Stomach (tissue), 9 donors: ENCODE data around the gene GPRIN1. TPM values are rescaled to one million over a fixed set of nuclear protein-coding genes. Genes with fewer than 3 reads are reported as not detected.

Source experiments
- DNase-seq, 2 donors: peaks; one replicate each; pipeline versions ENCODE4 v3.0.0 to v3.0.0-alpha.2; 2013 to 2019
- H3K27ac ChIP-seq, 5 donors: fragments of 200-600 bp in 4 of 5; sonication (generic) in 4 of 5; one replicate each; pipeline ENCODE4 v1.5.1; 2013 to 2019; ENCODE audit warnings: mild to moderate bottlenecking in 1 of 5, moderate library complexity in 1 of 5
- H3K27me3 ChIP-seq, 3 donors: fragments of 200-600 bp; sonication (generic); one replicate each; pipeline ENCODE4 v1.5.1; 2017 to 2019; ENCODE audit warnings: mixed run types in 1 of 3
- H3K36me3 ChIP-seq, 4 donors: fragments of 200-600 bp; sonication (generic); 1 replicate in 3 of 4; 2 replicates in 1 of 4; pipeline ENCODE4 v1.5.1; 2016 to 2019
- H3K4me1 ChIP-seq, 4 donors: fragments of 200-600 bp; sonication (generic); one replicate each; pipeline ENCODE4 v1.5.1; 2016 to 2019
- H3K4me3 ChIP-seq, 4 donors: fragments of 200-600 bp; sonication (generic) in 3 of 4; one replicate each; pipeline ENCODE4 v1.5.1; 2016 to 2019; ENCODE audit warnings: mild to moderate bottlenecking in 1 of 4
- H3K9me3 ChIP-seq, 4 donors: fragments of 200-600 bp; sonication (generic); one replicate each; pipeline ENCODE4 v1.5.1; 2016 to 2019
- CTCF ChIP-seq, 7 experiments: fragments of 450-650 bp in 4 of 7; fragments of 200-600 bp in 3 of 7; sonication (generic) in 3 of 7; IDR thresholded peaks; one replicate each; pipeline ENCODE4 v1.5.1; 2016 to 2019; ENCODE audit warnings: antibody characterized with exemption in 7 of 7, control low read depth in 2 of 7, mild to moderate bottlenecking in 1 of 7
- EP300 ChIP-seq: sonication (generic); formaldehyde crosslinking; IDR thresholded peaks from one replicate; pipeline ENCODE4 v1.6.1; 2017; ENCODE audit warnings: antibody characterized with exemption
- POLR2A ChIP-seq, 4 donors: fragments of 450-650 bp; IDR thresholded peaks; one replicate each; pipeline ENCODE4 v1.6.1; 2016; ENCODE audit warnings: antibody characterized with exemption in 4 of 4, control low read depth in 2 of 4, mild to moderate bottlenecking in 1 of 4, moderate library complexity in 1 of 4
- POLR2AphosphoS5 ChIP-seq, 3 donors: sonication (generic); formaldehyde crosslinking; IDR thresholded peaks; one replicate each; pipeline ENCODE4 v1.6.1; 2016; ENCODE audit warnings: antibody characterized with exemption in 3 of 3
- WGBS, 5 donors: extraction: QIAGEN DNeasy Blood & Tissue Kit in 3 of 5; methylation state at CpG; one replicate each; pipeline versions ENCODE4 v1.1.5 to v1.1.7; 2013 to 2018; 5-methylcytosine and 5-hydroxymethylcytosine counted together
- intact Hi-C: fragments of 100-400 bp; cut with DNase I; formaldehyde crosslinking; loops from one replicate; pipeline ENCODE4 v1.15.1; 2023; ENCODE audit warnings: low total_unique reads
- polyA plus RNA-seq, 3 donors: library from polyadenylated mRNA; stranded (reverse); fragments of 200-250 nt; gene quantifications; one replicate each; pipeline ENCODE4 v1.2.3, GENCODE V29; 2013
- small RNA-seq, 4 donors: library from RNA; depleted of rRNA; stranded (forward); fragments of <200 nt; gene quantifications; one replicate each; pipeline ENCODE3, GENCODE V24; 2016
- total RNA-seq, 5 donors: library from RNA; depleted of rRNA; stranded (reverse); fragments of >200 nt; gene quantifications; one replicate each; pipeline versions ENCODE4 v1.1.0 to v1.2.3, GENCODE V29; 2014 to 2016
- donor health status: healthy with polysubstance abuse.
- donor health status: Bipolar disorder and iron deficiency.
- donor health status: healthy.

The GPRIN1 gene
- total and polyA plus RNA-seq, 8 donors = 0.30 to 1.4 (median 0.59) TPM; not detected in 2

GRCh38 chr5:176548967-176549444, 61.0 kb downstream of the GPRIN1 start, which contains the start of gene CDHR2:
CDHR2 (plus strand) TSS chr5:176549342; CDS start chr5:176565353, 16,011 bp downstream.
- intact Hi-C loops = no loop called here
- H3K27ac ChIP-seq = peak within 1 kb of the TSS in 4 of 5 donors; percentile 31 to 71 (median 54)
- H3K4me1 ChIP-seq = peaks cover 10 to 58% (median 17%) of the 10 kb centered on the region in 4 donors
- DNase-seq = peak in 1 of 2 donors; percentile 74
- TF ChIP-seq CTCF (IDR thresholded peaks at IDR 0.05) = no peak
- no peak for TF ChIP-seq POLR2AphosphoS5 (IDR thresholded peaks at IDR 0.05)
- no peak for TF ChIP-seq POLR2A (IDR thresholded peaks at IDR 0.05)
- TF ChIP-seq EP300 = no peak
- peak within 1 kb of the TSS in 1 of 4 donors; percentile 6 for H3K4me3 ChIP-seq
- H3K9me3 ChIP-seq = no peaks in the 10 kb centered on the region
- H3K27me3 ChIP-seq = peaks cover 0 to 29% (median 0%) of the 10 kb centered on the region in 3 donors
- no peaks in the 10 kb centered on the region for H3K36me3 ChIP-seq
- 47 to 66% (median 58%) methylated on average over 10 to 18 of the region's 18 CpGs for WGBS, 5 donors

- peaks cover 12 to 51% (median 21%) of the 10 kb centered on the region in 4 donors for H3K4me1 ChIP-seq
- WGBS, 5 donors = 58 to 72% (median 63%) methylated on average over 8 of the region's 8 CpGs
- peak; percentile 58 to 89 for DNase-seq
- peak overlapping the region in 3 of 5 donors; percentile 48 to 71 (median 66) for H3K27ac ChIP-seq
- H3K27me3 ChIP-seq = peaks cover 0 to 17% (median 0%) of the 10 kb centered on the region in 3 donors
- TF ChIP-seq POLR2AphosphoS5 (IDR thresholded peaks at IDR 0.05) = peak in 2 of 3 donors; percentile 36 to 56
- TF ChIP-seq EP300 = no peak
- no peaks in the 10 kb centered on the region for H3K9me3 ChIP-seq
- H3K36me3 ChIP-seq = no peaks in the 10 kb centered on the region
- intact Hi-C loops = no loop called here
- no peak overlapping the region for H3K4me3 ChIP-seq
These were observed 62.2 kb downstream of the GPRIN1 start for GRCh38 chr5:176547802-176548201.

Small RNAs within 50 kb of the gene (small RNA-seq; reads per million reads assigned to genes)
- 0 reads per million in 4 donors for gene MIR4281
- 0 reads per million in 4 donors for gene RF00019
- 0 reads per million in 4 donors for gene RN7SL684P

Other genes starting within 250 kb of the GPRIN1 start
- gene KIAA1191, start 248.4 kb downstream of the GPRIN1 start, total RNA-seq = 100 to 1,000 TPM in 2 of 5 donors, 10 to 100 TPM in 2, 1 to 10 TPM in 1; 6.1 to 398 (median 83.0) TPM
- 100 to 1,000 TPM in 1 of 3 donors, 10 to 100 TPM in 2; 51.4 to 107 (median 89.2) TPM for gene KIAA1191, start 248.4 kb downstream of the GPRIN1 start, polyA plus RNA-seq
- 1 to 10 TPM; 1.2 to 9.9 (median 3.0) TPM for gene ARL10, start 244.7 kb downstream of the GPRIN1 start, total RNA-seq
- gene ARL10, start 244.7 kb downstream of the GPRIN1 start, polyA plus RNA-seq = 1 to 10 TPM in 2 of 3 donors, under 1 TPM in 1; 0.31 to 3.5 (median 1.4) TPM
- gene NOP16, start 221.6 kb downstream of the GPRIN1 start, total RNA-seq = 10 to 100 TPM in 2 of 5 donors, 1 to 10 TPM in 2, not detected in 1; 4.3 to 55.8 (median 9.2) TPM
- gene NOP16, start 221.6 kb downstream of the GPRIN1 start, polyA plus RNA-seq = 10 to 100 TPM; 30.9 to 55.5 (median 38.0) TPM
- 100 to 1,000 TPM in 4 of 5 donors, 10 to 100 TPM in 1; 47.2 to 233 (median 181) TPM for gene HIGD2A, start 221.4 kb downstream of the GPRIN1 start, total RNA-seq
- 100 to 1,000 TPM; 207 to 248 (median 243) TPM for gene HIGD2A, start 221.4 kb downstream of the GPRIN1 start, polyA plus RNA-seq
- gene CLTB, start 193.6 kb downstream of the GPRIN1 start, total RNA-seq = 100 to 1,000 TPM in 4 of 5 donors, 10 to 100 TPM in 1; 81.9 to 427 (median 179) TPM
- 100 to 1,000 TPM; 171 to 280 (median 274) TPM for gene CLTB, start 193.6 kb downstream of the GPRIN1 start, polyA plus RNA-seq
- gene FAF2, start 161.8 kb downstream of the GPRIN1 start, total RNA-seq = 10 to 100 TPM; 20.6 to 57.2 (median 39.3) TPM
- gene FAF2, start 161.8 kb downstream of the GPRIN1 start, polyA plus RNA-seq = 10 to 100 TPM in 1 of 3 donors, 1 to 10 TPM in 2; 5.7 to 11.9 (median 9.8) TPM
- 100 to 1,000 TPM in 1 of 5 donors, 10 to 100 TPM in 3, 1 to 10 TPM in 1; 6.6 to 176 (median 30.6) TPM for gene RNF44, start 72.8 kb downstream of the GPRIN1 start, total RNA-seq
- gene RNF44, start 72.8 kb downstream of the GPRIN1 start, polyA plus RNA-seq = 10 to 100 TPM; 11.5 to 15.1 (median 13.6) TPM
- gene CDHR2, start 60.8 kb downstream of the GPRIN1 start, total RNA-seq = 10 to 100 TPM in 3 of 5 donors, 1 to 10 TPM in 2; 9.6 to 18.7 (median 13.4) TPM
- gene CDHR2, start 60.8 kb downstream of the GPRIN1 start, polyA plus RNA-seq = 1 to 10 TPM in 1 of 3 donors, under 1 TPM in 2; 0.13 to 1.6 (median 0.76) TPM
- not detected for gene SNCB, start 20.4 kb upstream of the GPRIN1 start, total RNA-seq
- gene SNCB, start 20.4 kb upstream of the GPRIN1 start, polyA plus RNA-seq = not detected
- not detected for gene EIF4E1B, start 20.5 kb upstream of the GPRIN1 start, total RNA-seq
- not detected for gene EIF4E1B, start 20.5 kb upstream of the GPRIN1 start, polyA plus RNA-seq
- 10 to 100 TPM in 3 of 5 donors, 1 to 10 TPM in 2; 2.3 to 79.9 (median 19.0) TPM for gene TSPAN17, start 37.3 kb upstream of the GPRIN1 start, total RNA-seq
- gene TSPAN17, start 37.3 kb upstream of the GPRIN1 start, polyA plus RNA-seq = 10 to 100 TPM; 21.7 to 24.0 (median 21.8) TPM
- under 1 TPM in 2 of 5 donors, not detected in 3; 0.55 to 0.72 TPM for gene UNC5A, start 200.4 kb upstream of the GPRIN1 start, total RNA-seq
- under 1 TPM in 2 of 3 donors, not detected in 1; 0.08 to 0.37 TPM for gene UNC5A, start 200.4 kb upstream of the GPRIN1 start, polyA plus RNA-seq